K562 (cell line): ENCODE results near the gene PRKACG. TPM values are rescaled to one million over a fixed set of nuclear protein-coding genes. Genes with fewer than 3 reads are reported as not detected.

ENCODE experiments used
- ATAC-seq: fragments of 200-7000 bp; cut with Tn5 transposase; 3 replicates; pipeline ENCODE4 v1.9.1; 2020; ENCODE audit warnings: moderate library complexity
- BruUV-seq: library from RNA; stranded (reverse); fragments of 400-500 nt; replicated peaks from 2 replicates; lab custom pipeline; 2021; lab: Mats Ljungman, UMichigan
- CTCF ChIA-PET: fragments of 300-600 bp; formaldehyde crosslinking; extraction: SDS; loops from one replicate; lab custom pipeline; 2021; ENCODE audit warnings: low intra/inter-chr PET ratio; lab: Yijun Ruan, JAX
- POLR2A ChIA-PET: fragments of 300-600, 350-650 bp; sonication (Branson Sonifier 250); formaldehyde crosslinking; extraction: SDS; loops from one replicate; lab custom pipeline; 2021; ENCODE audit warnings: antibody characterized with exemption, inconsistent platforms; lab: Yijun Ruan, JAX
- DNase-seq, 4 experiments: peaks; one replicate each; pipeline versions ENCODE4 v3.0.0 to v3.0.0-alpha.2; 2011 to 2018; ENCODE audit warnings: low spot score in 3 of 4, mixed read lengths in 3 of 4; ENCODE audit errors: extremely low read depth in 1 of 4
- FAIRE-seq: peaks from 2 replicates; lab custom pipeline; 2011; peaks lifted over from hg19 to GRCh38; lab: Jason Lieb, UNC
- H2AFZ ChIP-seq: 2 replicates; pipeline ENCODE4 v1.6.0; 2011; ENCODE audit warnings: low read depth, low read length, control low read depth, inconsistent platforms
- H3K27ac ChIP-seq: fragments of 200-600 bp; 3 replicates; pipeline ENCODE4 v1.8.0; 2011; ENCODE audit warnings: low read depth, mild to moderate bottlenecking, control low read depth, inconsistent platforms, low read length, moderate library complexity, mixed read lengths; ENCODE audit errors: extremely low read depth
- H3K27me3 ChIP-seq, 2 experiments: fragments of 300-600 bp in 1 of 2; 2 replicates in 1 of 2; 3 replicates in 1 of 2; pipeline versions ENCODE4 v1.6.0 to v1.8.0; 2011; ENCODE audit warnings: inconsistent platforms in 2 of 2, low read length in 2 of 2, mild to moderate bottlenecking in 1 of 2, mixed read lengths in 1 of 2, moderate library complexity in 1 of 2; ENCODE audit not compliant: control insufficient read depth in 2 of 2, insufficient read depth in 2 of 2
- H3K36me3 ChIP-seq: fragments of 300-600 bp; 3 replicates; pipeline ENCODE4 v1.8.0; 2011; ENCODE audit warnings: mild to moderate bottlenecking, low read length, inconsistent platforms; ENCODE audit not compliant: control insufficient read depth, insufficient read depth
- H3K4me1 ChIP-seq, 2 experiments: fragments of 200-600 bp in 1 of 2; replicated peaks in 1 of 2; 2 replicates in 1 of 2; 3 replicates in 1 of 2; pipeline versions ENCODE4 v1.5.1 to v1.8.0; 2011; ENCODE audit warnings: inconsistent platforms in 2 of 2, low read length in 2 of 2, mild to moderate bottlenecking in 1 of 2, mixed read lengths in 1 of 2, moderate library complexity in 1 of 2; ENCODE audit not compliant: control insufficient read depth in 2 of 2, insufficient read depth in 2 of 2
- H3K4me2 ChIP-seq: 2 replicates; pipeline ENCODE4 v1.6.1; 2011; ENCODE audit warnings: low read length, control low read depth, inconsistent platforms, mixed read lengths; ENCODE audit not compliant: insufficient read depth
- H3K4me3 ChIP-seq: fragments of 200-600 bp; sonication (generic), shearing (Covaris generic); 2 replicates; pipeline ENCODE4 v1.5.1; 2016; ENCODE audit warnings: control low read depth, inconsistent platforms
- H3K79me2 ChIP-seq: fragments of 200-600 bp; 3 replicates; pipeline ENCODE4 v1.8.0; 2011; ENCODE audit warnings: low read length, inconsistent platforms; ENCODE audit not compliant: control insufficient read depth, insufficient read depth
- H3K9ac ChIP-seq, 2 experiments: 2 replicates each; pipeline versions ENCODE4 v1.6.0 to v1.6.1; 2011; ENCODE audit warnings: low read depth in 2 of 2, low read length in 2 of 2, control low read depth in 1 of 2, inconsistent platforms in 1 of 2, mild to moderate bottlenecking in 1 of 2, mixed read lengths in 1 of 2; ENCODE audit not compliant: insufficient read depth in 1 of 2
- H3K9me1 ChIP-seq: one replicate; pipeline ENCODE4 v1.6.0; 2011; ENCODE audit warnings: inconsistent platforms, mild to moderate bottlenecking, low read length, moderate library complexity; ENCODE audit not compliant: control insufficient read depth, insufficient read depth
- H3K9me3 ChIP-seq: replicated peaks from 2 replicates; pipeline ENCODE4 v1.5.1; 2011; ENCODE audit warnings: low read depth, low read length, inconsistent platforms; ENCODE audit not compliant: control insufficient read depth, insufficient read depth
- H4K20me1 ChIP-seq: replicated peaks from 2 replicates; pipeline ENCODE4 v1.6.1; 2011; ENCODE audit warnings: low read length, inconsistent platforms, mixed read lengths; ENCODE audit not compliant: control insufficient read depth, insufficient read depth
- CSDE1 ChIP-seq, 2 experiments: fragments of 450-650 bp; IDR thresholded peaks; 2 replicates each; pipeline ENCODE4 v1.6.1; 2016; ENCODE audit warnings: mild to moderate bottlenecking in 1 of 2
- DNMT1 ChIP-seq: fragments of 450-650 bp; IDR thresholded peaks from 2 replicates; pipeline ENCODE4 v1.6.1; 2016; ENCODE audit warnings: antibody characterized with exemption, mild to moderate bottlenecking
- RBM22 ChIP-seq: fragments of 200-400 bp; formaldehyde crosslinking; IDR thresholded peaks from 2 replicates; pipeline ENCODE4 v1.6.1; 2018; ENCODE audit warnings: low read length, low read depth; ENCODE audit not compliant: poor library complexity, severe bottlenecking
- RBM25 ChIP-seq: fragments of 200-400 bp; formaldehyde crosslinking; IDR thresholded peaks from 2 replicates; pipeline ENCODE4 v1.6.1; 2018; ENCODE audit warnings: low read length, low read depth, moderate library complexity; ENCODE audit not compliant: severe bottlenecking
- ZNF146 ChIP-seq: IDR thresholded peaks from one replicate; pipeline ENCODE4 v1.6.1; 2018; ENCODE audit warnings: missing compliant biosample characterization; ENCODE audit not compliant: unreplicated experiment
- ZNF444 ChIP-seq: fragments of 250-450 bp; sonication (Bioruptor Pico); IDR thresholded peaks from 2 replicates; pipeline ENCODE4 v1.4.0; 2020; ENCODE audit warnings: mild to moderate bottlenecking, moderate library complexity
- WGBS: fragments of 100-300 bp; shearing (Covaris generic); methylation state at CpG from one replicate; pipeline ENCODE4 v1.1.6; 2016; ENCODE audit warnings: low coverage, mixed read lengths; ENCODE audit not compliant: insufficient coverage; ENCODE audit errors: missing lambda C conversion rate; 5-methylcytosine and 5-hydroxymethylcytosine counted together
- in situ Hi-C: fragments of 300-500 bp; cut with MboI; formaldehyde crosslinking; loops from 4 replicates; pipeline ENCODE4 v1.15.0; 2018; ENCODE audit warnings: inconsistent platforms, mixed read lengths
- intact Hi-C: fragments of 100-400 bp; cut with micrococcal nuclease; formaldehyde crosslinking; loops from 2 replicates; pipeline ENCODE4 v1.14.2; 2022
- polyA plus RNA-seq, 8 experiments: library from polyadenylated mRNA; depleted of rRNA in 4 of 8; stranded (reverse) in 5 of 8; unstranded in 3 of 8; fragments of >200 nt; fragmentation: Nextera tagmentation in 2 of 8; fragmentation: Illumina TruSeq in 1 of 8; extraction: Ambion mirVana in 2 of 8; extraction: Trizol in 1 of 8; gene quantifications; 2 replicates each; pipeline versions ENCODE4 v1.2.1 to v1.2.3, GENCODE V29; 2011 to 2014; ENCODE audit warnings: inconsistent platforms in 1 of 8, missing spikeins in 1 of 8
- total RNA-seq, 7 experiments: library from RNA; depleted of rRNA in 6 of 7; stranded (reverse); fragments of >200 nt in 6 of 7; fragmentation: Illumina TruSeq in 2 of 7; extraction: Trizol in 2 of 7; gene quantifications; 2 replicates each; pipeline versions ENCODE4 v1.2.1 to v1.2.3, GENCODE V29; 2011 to 2021; ENCODE audit warnings: low replicate concordance in 1 of 7
- TF ChIP-seq, protein P1 (sequence below): fragments of 450-650 bp; formaldehyde crosslinking; IDR thresholded peaks from 2 replicates; pipeline ENCODE4 v1.4.0; 2020; ENCODE audit warnings: mild to moderate bottlenecking, moderate library complexity
- TF ChIP-seq, protein P2 (sequence below): fragments of 250-450 bp; sonication (Bioruptor Pico); IDR thresholded peaks from 2 replicates; pipeline ENCODE4 v1.4.0; 2020
- TF ChIP-seq, protein P3 (sequence below): IDR thresholded peaks from 2 replicates; pipeline ENCODE4 v1.6.1; 2012; ENCODE audit warnings: low read depth, low read length, improper control_type of control experiment, borderline replicate concordance
- TF ChIP-seq, protein P4 (sequence below): fragments of 250-450 bp; sonication (Bioruptor Pico); IDR thresholded peaks from 2 replicates; pipeline ENCODE4 v1.4.0; 2020; ENCODE audit warnings: mild to moderate bottlenecking, moderate library complexity

The PRKACG gene
- total and polyA plus RNA-seq, 9 of the 15 experiments (the other 6 are each of a cell fraction or from before 2014, with no cell fraction given) = not detected

DNA sequence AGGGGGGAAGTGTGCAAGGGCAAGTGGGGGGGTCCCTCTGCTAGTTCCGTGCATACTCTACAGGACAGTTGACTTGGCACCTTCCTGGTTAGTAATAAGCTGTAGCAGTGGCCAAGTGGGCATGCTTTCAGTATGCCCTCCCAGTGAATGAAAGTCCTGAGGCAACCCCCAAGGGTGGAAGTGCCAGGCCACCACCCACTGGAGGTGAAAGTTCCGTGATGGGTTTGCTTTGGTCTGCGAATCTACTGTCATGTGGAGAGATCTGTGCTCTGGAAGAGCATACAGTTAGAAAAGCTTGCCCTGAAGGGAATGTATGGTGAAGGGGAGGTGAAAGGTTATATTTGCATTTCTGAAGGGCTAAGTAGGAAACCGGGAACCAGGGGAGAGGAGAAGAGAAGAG lies 31.9 kb upstream of the PRKACG start:
- POLR2A ChIA-PET = interaction anchor here (1.0 kb wide), 1 partner anchor 147 kb away, joined by 3 read pairs; no protein-coding TSS in a partner anchor
- BruUV-seq = no TSS peak

More for the DNA sequence above, 31.9 kb upstream of the PRKACG start:
- TF ChIP-seq CSDE1 (IDR thresholded peaks at IDR 0.05) (no peak), RBM25 (no peak), DNMT1 (no peak), ZNF146 (CRISPR knock-in tag) (no peak), ZNF444 (no peak), RBM22 (no peak)
- TF ChIP-seq, protein P1, sequence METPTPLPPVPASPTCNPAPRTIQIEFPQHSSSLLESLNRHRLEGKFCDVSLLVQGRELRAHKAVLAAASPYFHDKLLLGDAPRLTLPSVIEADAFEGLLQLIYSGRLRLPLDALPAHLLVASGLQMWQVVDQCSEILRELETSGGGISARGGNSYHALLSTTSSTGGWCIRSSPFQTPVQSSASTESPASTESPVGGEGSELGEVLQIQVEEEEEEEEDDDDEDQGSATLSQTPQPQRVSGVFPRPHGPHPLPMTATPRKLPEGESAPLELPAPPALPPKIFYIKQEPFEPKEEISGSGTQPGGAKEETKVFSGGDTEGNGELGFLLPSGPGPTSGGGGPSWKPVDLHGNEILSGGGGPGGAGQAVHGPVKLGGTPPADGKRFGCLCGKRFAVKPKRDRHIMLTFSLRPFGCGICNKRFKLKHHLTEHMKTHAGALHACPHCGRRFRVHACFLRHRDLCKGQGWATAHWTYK (CRISPR knock-in tag) = no peak
- TF ChIP-seq, protein P2, sequence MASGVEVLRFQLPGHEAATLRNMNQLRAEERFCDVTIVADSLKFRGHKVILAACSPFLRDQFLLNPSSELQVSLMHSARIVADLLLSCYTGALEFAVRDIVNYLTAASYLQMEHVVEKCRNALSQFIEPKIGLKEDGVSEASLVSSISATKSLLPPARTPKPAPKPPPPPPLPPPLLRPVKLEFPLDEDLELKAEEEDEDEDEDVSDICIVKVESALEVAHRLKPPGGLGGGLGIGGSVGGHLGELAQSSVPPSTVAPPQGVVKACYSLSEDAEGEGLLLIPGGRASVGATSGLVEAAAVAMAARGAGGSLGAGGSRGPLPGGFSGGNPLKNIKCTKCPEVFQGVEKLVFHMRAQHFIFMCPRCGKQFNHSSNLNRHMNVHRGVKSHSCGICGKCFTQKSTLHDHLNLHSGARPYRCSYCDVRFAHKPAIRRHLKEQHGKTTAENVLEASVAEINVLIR (CRISPR knock-in tag) = no peak
- TF ChIP-seq, protein P3, sequence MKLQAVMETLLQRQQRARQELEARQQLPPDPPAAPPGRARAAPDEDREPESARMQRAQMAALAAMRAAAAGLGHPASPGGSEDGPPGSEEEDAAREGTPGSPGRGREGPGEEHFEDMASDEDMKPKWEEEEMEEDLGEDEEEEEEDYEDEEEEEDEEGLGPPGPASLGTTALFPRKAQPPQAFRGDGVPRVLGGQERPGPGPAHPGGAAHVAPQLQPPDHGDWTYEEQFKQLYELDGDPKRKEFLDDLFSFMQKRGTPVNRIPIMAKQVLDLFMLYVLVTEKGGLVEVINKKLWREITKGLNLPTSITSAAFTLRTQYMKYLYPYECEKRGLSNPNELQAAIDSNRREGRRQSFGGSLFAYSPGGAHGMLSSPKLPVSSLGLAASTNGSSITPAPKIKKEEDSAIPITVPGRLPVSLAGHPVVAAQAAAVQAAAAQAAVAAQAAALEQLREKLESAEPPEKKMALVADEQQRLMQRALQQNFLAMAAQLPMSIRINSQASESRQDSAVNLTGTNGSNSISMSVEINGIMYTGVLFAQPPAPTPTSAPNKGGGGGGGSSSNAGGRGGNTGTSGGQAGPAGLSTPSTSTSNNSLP = no peak
- TF ChIP-seq, protein P4, sequence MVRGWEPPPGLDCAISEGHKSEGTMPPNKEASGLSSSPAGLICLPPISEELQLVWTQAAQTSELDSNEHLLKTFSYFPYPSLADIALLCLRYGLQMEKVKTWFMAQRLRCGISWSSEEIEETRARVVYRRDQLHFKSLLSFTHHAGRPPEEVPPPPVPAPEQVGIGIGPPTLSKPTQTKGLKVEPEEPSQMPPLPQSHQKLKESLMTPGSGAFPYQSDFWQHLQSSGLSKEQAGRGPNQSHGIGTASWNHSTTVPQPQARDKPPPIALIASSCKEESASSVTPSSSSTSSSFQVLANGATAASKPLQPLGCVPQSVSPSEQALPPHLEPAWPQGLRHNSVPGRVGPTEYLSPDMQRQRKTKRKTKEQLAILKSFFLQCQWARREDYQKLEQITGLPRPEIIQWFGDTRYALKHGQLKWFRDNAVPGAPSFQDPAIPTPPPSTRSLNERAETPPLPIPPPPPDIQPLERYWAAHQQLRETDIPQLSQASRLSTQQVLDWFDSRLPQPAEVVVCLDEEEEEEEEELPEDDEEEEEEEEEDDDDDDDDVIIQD (CRISPR knock-in tag) = no peak
- 100% methylated on average over 3 of the region's 4 CpGs for WGBS
- CTCF ChIA-PET = no interaction called here
- no peak overlapping the region for H3K27ac ChIP-seq
- DNase-seq (no peak), ATAC-seq (no peak), FAIRE-seq (no peak)
- no peak overlapping the region for H3K9ac ChIP-seq
- H3K79me2 ChIP-seq = peaks cover 47% of the 10 kb centered on the region
- H4K20me1 ChIP-seq = no peaks in the 10 kb centered on the region; the same call in 1 of the 2 replicates
- in situ Hi-C loops = loop anchor here (25.0 kb wide), 1 partner anchor 891 kb away; no protein-coding TSS in a partner anchor
- peaks cover 54% of the 10 kb centered on the region for H3K36me3 ChIP-seq
- intact Hi-C loops = no loop called here
- no peak overlapping the region for H3K4me2 ChIP-seq
- no peaks in the 10 kb centered on the region for H3K9me3 ChIP-seq
- no peaks in the 10 kb centered on the region for H3K27me3 ChIP-seq
- H3K4me1 ChIP-seq = peaks cover 8 to 11% of the 10 kb centered on the region in 2 experiments; a peak in 2 of 5 replicates
- H3K9me1 ChIP-seq = no peaks in the 10 kb centered on the region
- no peak overlapping the region for H3K4me3 ChIP-seq
- no peak overlapping the region for H2AFZ ChIP-seq
